Activated CD4-positive, CD25-positive, alpha-beta regulatory T cell treated with anti-CD3 and anti-CD28 coated beads, Interleukin-2, amount 50 U/mL, for 24 hours (primary cell): ENCODE results near the gene AUTS2.

ENCODE experiments used
- ATAC-seq, 2 donors: fragments of 150-1000 bp; cut with Tn5 transposase; one replicate each; pipeline ENCODE4 v1.10.0; 2021; ENCODE audit warnings: mild to moderate bottlenecking in 1 of 2, moderate library complexity in 1 of 2

AUTS2 gene

DNA sequence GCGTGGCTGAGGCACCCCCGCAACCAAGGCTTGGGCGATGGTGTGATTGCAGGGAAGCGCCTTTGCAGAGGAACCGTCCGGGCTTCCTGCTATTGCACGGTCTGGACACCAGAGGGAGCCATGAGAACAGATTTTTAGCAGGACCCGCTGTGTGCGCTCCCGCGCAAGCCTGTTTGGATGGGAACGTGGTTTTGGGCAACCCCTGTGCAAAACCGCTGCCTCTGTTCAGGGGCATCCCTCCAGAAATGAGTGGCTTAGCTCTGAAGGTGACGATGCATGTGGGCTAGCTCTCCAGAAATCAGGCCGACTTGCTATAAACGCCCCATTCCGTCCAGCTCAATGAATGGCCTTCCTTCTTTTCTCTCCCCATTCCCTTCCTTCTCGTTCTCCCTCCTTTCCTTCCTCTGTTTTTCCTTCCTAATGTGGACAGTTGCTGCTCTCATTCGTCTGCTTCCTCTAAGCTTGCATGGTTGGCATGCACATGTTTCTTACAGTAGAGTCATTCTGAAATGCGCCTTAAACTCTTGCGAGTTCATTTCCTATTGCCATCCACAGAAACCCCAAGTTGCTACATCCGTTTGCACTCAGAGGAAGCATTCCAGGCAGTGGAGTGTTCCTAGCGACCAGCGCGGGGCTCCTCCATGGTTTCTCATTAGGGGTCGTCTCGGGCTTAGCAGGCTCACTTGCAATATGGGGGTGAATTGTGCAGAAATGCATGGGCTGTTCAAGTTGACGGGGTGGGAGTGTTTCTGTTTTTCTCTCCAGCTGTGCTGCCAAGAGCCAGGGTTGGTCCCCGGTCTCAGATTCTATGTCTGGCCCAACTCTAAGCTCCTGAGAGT, 1231.2 kb downstream of the AUTS2 start:
- peak; percentile 35 to 59 for ATAC-seq

- ATAC-seq: no peak
These were observed 1231.8 kb downstream of the AUTS2 start for GRCh38 chr7:70830060-70830395.

GRCh38 chr7:70830426-70830825, 1232.2 kb downstream of the AUTS2 start:
- ATAC-seq: no peak

- ATAC-seq: no peak
These were observed 1235.5 kb downstream of the AUTS2 start for GRCh38 chr7:70833726-70834125.

GRCh38 chr7:70834424-70834823, 1236.1 kb downstream of the AUTS2 start:
- ATAC-seq: no peak

GRCh38 chr7:70835658-70836057, 1237.4 kb downstream of the AUTS2 start:
- ATAC-seq: no peak

DNA sequence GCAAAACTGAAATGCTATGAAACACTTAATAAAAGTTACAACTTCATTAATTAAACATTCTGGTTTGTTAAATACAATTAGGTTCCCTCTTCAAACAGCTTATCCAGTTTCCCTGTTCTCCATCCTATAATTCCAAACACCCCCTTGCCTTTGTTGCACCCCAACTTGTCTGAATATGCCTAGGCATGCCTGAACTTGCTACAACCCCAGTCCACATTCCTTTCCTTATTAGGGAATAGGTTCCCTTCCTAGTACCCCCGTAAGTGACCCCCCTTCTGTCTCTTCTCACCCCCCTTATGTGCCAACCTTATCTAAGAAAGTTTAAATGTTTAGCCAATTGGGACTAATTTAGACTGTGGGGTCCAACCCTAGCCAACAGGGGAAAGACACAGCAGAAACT, 1238.0 kb downstream of the AUTS2 start:
- no peak for ATAC-seq

GRCh38 chr7:70836946-70837345, 1238.7 kb downstream of the AUTS2 start:
- ATAC-seq: no peak

DNA sequence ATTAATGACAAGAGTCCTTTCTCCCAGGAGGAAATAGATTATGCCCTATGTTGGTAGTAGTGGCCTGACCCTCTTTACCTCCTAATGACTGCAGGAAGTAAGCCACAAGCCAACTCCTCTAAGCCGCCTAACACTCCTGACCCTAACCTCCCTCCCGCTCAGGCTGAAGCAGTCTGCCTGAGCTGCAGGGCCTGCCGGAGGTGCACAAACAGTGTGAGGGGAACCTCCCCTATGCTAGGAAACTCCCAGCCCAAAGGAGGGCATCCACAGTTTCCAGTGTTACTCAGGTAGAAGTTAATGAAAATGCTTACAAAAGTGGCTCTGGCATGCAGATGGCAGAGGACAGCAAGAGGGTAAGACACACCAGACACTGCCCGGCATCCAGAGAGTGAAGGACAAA, 1239.3 kb downstream of the AUTS2 start:
- no peak for ATAC-seq

DNA sequence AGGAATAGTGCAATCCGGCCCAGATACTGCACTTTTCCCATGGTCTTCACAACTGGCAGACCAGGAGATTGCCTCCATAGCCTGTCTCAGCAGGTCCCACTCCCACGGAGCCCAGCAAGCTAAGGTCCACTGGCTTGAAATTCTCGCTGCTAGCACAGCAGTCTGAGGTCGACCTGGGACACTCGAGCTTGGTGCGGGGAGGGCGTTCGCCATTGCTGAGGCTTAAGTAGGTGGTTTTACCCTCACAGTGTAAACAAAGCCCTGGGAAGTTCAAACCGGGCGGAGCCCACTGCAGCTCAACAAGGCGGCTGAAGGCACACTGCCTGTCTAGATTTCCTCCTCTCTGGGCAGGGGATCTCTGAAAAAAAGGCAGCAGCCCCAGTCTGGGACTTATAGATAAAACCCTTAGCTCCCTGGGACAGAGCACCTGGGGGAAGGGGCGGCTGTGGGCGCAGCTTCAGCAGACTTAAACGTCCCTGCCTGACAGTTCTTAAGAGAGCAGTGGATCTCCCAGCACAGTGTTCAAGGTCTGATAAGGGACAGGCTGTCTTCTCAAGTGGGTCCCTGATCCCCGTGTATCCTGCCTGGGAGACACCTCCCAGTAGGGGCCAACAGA, 1240.1 kb downstream of the AUTS2 start:
- ATAC-seq: no peak
